NCI-H2196 (cell line): ENCODE data around the gene LRRC4C.

ENCODE experiments used
- DNase-seq: peaks from one replicate; lab custom pipeline; 2025; ENCODE audit not compliant: unreplicated experiment; lab: John Stamatoyannopoulos, UW

The LRRC4C gene

DNA sequence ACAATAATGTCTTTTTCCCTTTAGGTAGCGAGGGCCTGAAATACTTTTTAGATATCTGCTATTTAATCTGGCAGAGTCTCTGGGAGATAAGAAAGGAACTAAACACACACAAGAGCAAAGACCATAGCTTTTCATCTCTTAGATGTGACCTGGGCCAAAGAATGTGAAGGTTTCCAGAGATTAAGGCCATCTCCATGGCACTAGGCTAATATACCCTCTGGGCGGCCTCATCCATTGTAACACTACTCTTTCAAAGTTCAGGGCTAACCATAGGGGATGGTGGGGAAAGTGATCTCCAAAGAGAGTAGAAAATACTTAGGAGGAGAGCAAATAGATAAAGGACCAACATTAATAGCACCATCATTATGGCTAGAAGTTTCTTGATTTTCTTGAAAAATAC is 326.4 kb downstream of the LRRC4C start:
- no peak for DNase-seq

DNA sequence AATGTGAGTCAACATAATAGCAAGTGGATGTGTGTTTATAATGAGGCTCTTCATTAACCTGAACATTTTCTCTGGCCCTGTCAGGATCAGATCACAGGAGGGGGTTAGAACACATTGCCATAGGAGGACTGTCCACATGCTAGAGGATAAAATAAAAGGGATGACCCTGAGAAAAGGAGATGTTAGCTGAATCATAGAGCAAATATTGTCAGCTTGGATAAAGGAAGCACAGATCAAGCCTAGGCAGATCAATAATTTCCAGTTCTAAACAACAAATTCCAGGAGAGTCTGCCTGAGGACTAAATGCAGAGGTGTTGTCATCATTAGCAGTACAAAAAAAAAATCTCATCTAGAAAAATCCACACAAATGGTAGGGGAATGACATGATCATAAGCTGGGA is 337.9 kb downstream of the LRRC4C start:
- DNase-seq, result no peak

DNA sequence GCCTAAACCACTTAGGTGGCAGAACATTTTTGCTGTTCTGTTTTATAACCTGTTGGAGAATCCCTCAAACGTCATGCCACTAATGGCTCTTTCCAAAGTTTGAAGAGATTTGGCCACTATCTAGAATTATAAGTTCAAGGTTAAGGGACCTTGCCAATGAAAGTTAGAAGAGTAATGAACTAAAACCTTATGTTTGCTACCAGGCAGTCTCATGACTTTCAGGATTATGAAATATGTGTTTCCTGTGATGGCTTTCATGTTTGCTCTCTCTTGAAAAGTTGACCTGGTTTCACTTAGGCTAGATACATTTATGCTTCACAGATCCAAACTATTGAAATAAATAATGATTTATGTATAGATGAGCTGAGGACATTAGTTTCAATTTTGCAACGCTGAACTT is 340.0 kb downstream of the LRRC4C start:
- no peak for DNase-seq

DNA sequence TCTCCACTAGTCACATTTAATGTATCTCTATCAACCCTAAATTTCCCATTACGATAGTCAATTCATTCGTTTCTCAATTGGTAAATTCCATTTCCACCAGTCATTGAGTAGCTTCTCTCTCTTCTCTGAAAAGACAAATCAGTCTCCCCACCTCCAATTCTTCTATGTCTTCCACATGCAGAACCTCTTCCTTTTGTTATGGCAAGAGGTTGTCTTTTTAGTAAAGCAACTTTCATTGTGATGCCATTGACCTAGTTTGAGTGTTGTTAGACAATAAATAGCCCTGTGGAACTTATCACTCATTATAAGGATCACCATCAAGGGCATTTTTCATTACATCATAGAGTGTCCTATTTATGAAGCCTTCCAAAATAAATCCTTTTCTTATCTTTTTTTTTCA is 340.9 kb downstream of the LRRC4C start:
- DNase-seq, result no peak

DNA sequence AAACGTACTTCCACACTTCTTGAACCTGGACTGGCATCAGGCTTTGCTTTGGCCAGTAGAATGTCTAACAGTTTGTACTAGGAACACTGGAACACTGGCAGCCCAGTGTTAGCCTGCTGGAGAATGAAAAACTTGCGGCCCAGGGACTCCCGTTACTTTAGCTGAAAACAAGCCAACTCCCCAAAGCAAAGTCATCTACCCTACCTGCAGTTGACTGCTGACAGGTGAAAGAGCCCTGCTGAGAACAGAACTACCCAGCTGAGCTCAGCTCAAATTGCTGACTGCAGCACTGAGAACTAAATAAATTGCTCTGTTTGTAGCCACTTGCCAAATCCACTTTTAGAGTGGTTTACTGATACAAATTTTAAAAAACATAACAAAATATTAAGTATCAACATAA is 342.5 kb downstream of the LRRC4C start:
- DNase-seq, result no peak

DNA sequence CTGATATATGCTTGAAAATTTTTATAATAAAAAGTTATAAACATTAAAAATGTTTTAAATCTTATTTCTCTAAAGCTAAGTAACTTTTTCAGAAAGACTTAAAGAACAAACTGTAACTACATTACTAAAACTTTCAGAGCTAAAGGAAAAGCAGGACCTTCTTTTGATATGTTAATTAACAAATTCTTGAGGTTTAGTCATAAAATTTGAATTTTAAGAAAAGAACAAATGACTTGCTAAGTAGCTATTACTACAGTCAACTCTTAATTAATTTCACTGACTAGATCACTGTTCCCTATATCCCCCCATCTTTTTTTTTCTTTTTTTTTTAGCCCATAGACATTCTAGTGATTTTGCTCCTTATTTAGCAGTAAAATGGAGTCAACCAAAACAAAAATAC is 344.4 kb downstream of the LRRC4C start:
- no peak for DNase-seq

DNA sequence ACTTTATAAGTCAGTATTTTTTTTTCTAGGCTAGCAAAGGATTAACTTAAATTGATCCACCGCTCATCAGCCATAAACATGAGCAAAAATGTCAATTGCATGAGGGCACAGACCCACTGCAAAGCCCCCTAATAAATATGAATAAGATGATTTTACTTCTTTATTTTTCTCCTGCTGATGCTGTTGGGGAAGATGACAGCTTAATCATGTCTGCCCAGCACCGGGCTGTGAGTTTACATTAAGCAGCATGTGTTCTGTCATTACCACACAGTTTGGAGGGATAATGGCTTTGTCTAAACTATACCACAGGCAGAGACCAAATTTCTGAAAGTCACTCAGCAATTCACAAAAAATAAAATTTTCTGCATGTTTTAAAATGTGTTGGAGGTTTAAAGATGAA is 346.3 kb downstream of the LRRC4C start:
- no peak for DNase-seq

DNA sequence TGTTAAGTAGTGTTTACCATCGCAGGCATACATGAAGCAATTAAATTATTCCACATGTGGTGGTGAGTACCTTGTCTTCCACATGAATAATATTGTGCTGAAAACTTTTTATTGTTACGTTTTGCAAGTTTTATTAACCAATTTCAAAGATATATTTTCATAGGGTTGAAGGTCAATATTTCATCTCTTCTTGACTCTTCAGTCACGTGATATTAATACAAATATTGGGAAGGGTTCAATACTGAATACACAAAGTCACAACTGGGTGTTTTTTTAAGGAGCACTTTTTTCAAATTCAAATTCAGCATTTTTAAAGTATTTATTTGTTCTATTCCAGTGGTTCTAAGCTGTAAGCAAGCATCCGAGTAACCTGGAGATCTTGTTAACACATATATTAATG is 348.9 kb downstream of the LRRC4C start:
- DNase-seq, result no peak

DNA sequence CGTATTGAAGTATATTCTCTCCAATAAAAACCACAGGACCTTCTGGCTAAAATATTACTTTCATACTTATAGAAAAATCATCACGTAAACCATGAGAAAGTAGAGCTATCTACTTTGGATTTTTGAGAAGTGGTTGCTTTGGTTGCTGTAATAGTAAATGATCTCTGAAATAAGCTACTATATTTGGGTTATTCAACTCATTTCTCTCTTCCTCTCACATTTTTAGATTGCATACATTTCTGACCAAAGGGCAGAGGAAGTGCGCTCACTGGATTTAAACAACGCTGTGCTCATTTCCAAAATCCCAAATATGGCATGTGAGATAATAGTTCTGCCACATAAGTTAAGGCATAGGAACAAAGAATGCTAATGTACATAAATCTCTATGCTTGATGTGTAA is 357.0 kb downstream of the LRRC4C start:
- no peak for DNase-seq

DNA sequence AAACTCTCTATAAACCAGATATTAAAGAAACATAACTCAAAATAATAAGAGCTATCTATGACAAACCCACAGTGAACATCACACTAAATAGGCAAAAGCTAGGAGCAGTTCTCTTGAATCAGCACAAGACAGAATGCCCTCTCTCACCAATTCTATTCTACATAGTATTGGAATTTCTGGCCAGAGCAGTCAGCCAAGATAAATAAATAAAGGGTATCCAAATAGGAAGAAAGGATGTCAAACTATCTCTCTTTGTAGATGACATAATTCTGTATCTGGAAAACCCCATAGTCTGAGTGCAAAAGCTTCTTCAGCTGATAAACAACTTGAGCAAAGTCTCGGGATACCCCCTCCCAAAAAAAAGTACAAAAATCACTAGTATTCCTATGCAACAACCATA is 359.8 kb downstream of the LRRC4C start:
- no peak for DNase-seq

DNA sequence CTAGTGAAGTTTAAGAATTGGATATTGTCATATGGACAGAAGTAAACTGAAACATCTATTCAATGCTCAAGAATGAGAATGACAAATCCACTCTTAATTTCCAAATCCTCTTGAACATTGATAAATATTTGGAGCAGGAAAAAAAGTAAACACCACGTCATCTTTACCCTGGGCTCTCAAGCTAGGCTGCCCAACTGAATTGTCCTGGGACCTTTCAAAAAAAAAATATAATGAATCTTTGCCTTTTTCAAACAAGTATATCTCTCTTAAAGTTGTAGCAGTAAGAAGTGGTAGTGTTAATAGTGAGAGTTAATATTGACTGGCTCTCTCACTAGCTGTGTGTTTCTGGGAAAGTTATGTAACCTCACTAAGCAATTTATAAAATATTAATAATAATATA is 374.3 kb downstream of the LRRC4C start:
- no peak for DNase-seq

DNA sequence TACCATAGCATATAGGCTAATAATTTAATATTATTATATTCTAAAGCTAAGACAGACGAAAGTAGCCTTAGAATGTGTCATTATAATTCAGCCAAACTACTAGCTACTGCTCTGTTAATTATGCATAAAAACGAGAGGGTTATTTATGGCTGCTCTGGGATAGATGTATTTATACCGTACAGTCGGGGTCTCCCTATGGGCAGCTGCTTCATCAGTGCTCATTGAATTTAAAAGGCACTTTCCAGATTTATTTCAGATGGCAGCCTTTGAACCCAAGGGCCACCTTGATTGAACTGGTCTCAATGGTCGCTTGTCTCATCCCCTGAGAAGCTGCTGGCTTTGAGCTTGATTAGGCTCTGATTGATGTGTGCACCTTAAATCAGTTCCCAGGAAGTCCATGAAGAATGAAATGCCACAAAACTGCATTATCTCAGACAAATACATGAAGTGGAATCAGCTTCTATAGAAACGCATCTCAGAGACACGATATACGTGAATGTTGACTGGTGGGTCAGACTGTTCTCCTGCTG is 377.6 kb downstream of the LRRC4C start:
- DNase-seq, result no peak

DNA sequence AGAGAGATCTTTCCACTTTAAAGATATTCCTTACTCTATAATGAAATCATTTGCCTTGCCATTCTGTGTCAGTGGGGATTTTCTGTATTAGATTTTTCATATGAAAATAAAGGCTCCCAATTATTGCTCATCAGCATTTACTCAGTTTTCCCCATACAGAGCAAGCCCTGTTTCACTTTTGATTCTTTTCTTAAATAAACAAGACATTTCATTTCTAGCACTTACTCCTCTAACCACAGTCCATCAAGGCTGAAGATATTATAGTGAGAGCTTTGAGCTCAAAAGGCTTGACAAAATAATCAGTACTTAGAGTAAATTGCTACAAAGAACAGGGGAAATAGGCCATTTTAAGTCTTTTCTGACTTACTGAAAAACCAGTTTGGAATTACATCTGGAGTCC is 385.1 kb downstream of the LRRC4C start:
- no peak for DNase-seq

DNA sequence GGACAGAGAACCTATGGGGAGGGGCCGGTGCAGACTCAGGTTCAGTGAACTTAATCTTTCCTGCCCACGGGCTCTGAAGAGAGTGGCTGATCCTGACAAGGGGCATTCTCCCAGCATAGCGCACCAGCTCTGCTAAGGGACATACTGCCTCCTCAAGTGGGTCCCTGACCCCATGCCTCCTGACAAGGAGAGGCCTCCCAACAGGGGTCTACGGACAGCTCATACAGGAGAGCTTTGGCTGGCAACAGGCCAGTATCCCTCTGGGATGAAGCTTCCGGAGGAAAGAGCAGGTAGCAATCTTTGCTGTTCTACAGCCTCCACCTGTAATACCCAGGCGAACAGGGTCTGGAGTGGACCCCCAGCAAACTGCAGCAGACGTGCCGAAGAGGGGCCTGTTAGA is 394.0 kb downstream of the LRRC4C start:
- DNase-seq, result no peak

DNA sequence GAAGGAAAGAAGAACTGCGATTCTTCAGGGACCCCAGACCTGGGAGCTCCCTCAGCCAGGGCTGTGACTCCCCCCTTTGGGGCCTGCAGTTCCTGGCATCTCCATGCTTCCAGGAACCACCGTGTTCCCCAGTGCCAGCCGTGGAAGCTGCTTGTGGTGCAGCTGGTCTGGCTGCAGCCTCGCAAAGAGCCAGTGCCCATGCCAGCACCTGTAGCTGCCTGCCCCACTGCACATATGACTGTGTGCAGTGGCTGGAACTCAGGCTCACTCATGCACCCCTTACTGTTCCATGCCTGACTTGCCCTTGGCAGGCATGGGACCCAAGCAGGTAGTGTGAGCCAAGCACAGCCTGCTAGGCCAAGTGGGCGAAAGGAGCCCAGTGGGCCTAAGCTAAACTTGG is 401.3 kb downstream of the LRRC4C start:
- DNase-seq, result no peak

DNA sequence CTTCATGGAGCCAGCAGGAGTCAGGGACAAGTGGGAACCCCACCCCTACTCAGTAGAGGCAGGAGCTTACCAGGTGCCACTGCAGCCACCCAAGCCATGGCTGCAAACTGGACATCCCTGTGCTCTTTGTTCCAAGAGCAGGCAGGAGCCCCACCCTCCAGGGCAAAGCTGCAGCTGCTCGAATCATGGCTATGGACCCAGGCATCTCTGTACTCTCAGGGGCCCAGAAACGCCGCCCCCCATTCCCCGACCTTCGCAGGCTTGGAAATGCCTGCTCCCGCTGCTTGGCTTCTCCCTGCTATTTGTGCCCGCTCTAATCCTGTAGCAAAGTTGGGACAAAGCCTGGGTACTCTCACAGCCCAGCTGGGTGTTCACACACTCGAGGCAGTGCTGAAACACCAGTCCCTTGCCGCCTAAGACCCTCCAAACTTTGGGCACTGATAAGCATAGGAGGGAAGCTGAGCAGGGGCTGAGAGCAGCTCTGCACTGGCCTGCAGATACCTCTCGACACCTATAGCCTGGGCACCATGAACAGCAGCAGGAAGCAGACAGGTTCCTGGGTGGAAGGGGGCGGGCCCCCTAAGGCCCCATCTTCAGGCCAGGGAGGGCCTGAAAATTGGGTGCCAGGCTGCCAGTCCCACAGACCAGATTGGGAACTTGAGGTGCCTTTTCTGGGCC is 402.4 kb downstream of the LRRC4C start:
- no peak for DNase-seq

DNA sequence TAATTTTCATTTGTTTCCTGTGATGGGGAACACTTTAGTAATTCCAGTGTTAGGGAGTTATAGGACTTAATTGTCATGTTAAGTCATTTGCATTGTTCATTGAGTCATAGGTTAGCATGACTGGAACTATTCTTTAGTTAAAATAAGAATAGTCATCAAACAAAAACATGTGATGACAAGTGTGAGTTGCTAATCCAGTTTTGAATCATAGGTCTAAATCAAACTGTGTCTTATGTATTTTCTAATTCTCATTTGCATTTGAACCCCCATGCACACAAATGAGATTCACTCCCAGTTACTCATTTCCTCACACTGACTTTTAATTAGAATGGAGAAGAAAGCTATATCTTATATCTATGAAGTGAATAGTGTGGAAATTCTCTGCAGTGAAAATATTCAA is 405.6 kb downstream of the LRRC4C start:
- no peak for DNase-seq

DNA sequence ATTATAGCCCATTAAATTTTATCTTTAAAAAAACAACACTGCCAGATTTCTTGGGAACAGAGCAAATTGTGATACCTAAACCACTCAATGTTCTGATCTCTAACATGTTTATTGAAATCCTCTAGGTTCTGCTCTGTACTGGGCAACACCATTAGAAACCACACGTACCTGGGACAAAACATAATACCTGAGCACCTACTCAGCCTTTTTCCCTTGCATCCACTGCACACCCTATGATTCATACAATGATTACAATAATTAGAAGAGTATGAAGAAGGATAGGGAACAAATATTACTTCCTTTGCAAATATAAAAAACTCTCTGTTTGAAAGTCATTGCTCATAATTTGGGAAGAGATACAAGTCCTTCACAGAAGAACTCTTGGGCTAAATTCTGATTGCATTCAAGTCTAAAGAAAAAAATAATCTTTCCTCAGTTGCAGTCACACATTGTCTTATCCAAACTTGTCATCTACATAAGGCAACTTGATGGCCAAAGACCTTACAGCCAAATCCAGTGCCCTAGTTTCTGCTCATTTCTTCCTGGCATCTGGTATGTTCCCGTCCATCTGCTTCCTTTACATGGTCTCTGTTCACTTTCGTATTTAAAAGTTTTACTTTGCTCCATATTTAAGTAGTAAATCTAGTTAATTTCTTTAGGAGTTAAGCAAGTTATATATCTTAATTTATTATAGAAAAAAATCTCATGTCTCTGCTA is 407.4 kb downstream of the LRRC4C start:
- DNase-seq, result no peak

DNA sequence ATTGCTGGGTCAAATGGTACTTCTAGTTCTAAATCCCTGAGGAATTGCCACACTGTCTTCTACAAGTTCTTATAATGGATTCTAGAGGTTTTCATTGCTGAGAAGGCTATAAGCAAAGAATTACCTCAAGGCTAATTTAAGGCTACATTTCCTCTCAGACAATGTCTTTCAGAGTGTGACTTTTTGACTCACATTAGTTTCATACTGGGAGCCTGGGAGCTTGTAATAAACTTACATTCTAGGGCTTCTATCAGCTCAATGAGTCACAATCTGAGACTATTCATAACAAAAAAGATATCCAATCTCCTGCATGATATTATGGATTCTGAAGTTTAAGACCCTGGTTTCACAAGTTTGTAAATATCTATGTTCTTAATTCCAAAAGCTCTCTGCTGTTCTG is 408.7 kb downstream of the LRRC4C start:
- DNase-seq, result no peak

DNA sequence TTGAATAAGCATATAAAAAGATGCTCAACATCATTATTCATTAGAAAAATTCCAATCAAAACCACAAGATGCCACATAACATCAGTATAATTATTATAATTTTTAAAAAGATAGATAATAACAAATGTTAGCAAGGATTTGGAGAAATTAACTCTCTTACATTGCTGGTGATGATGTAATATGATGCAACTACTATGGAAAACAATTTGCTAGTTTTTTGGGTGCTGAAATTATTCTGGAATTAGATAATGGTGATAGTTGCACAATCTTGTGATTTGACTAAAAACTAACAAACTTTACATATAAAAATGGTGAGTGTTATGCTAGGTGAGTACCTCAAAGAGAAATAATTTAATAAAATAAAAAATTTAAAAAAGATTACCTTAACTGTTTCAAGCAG is 412.2 kb downstream of the LRRC4C start:
- DNase-seq, result no peak

DNA sequence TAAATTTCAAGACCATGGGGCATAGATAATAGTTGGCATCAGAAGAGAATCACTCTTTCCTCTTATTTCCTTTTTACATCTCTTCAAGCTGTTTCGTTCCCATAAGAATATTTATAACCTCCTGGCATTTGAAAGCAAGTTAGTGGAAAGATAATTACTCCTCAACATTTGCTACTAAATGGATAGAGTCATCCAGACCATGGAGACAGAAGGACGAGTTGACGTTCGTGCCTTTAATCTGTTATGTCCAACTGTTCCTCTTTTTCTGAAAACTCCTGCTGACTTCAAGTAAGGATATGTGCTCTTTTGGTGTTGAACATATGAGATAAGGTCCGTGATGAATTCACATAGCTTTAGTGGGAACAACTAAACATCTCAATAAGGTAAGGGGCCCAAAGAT is 414.2 kb downstream of the LRRC4C start:
- DNase-seq, result no peak

DNA sequence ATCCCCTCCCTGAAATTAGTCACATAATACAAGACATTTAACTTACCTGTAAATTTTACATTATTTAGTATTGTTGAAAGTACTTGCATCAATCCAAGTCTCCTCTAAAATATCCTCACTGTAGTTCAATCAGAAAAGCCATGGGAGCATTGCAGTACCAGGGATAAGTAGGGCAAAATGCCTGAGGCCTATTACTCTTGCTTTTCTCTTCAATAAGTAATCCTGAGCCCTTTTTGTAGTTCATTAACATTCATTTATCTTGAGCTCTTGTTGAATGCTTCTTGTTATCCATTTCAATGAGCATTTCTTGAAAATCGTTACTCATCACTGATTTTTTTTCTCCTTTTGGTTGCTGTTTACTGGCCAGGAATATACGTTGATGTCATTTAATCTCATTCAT is 414.7 kb downstream of the LRRC4C start:
- no peak for DNase-seq

DNA sequence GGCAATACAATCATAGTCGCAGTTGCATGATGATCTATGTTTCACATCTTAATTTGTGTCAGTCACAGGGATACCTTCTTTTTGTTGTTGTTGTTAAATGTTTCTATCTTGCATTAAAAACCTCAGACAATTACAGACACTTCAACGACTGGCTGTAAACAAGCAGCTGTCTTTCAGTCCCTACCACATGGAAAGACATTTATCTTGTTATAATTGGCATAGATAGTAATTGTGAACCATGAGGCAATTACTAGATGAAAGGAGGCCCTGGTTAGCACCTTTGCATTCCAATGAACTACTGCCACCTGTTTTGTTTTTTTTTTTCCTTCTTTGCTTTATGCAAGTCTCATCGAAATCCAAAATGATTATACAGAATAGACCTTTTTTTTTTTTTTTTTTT is 416.8 kb downstream of the LRRC4C start:
- no peak for DNase-seq
